ENCODE results near the gene PAX2. TPM values are rescaled to one million over a fixed set of nuclear protein-coding genes. Genes with fewer than 3 reads are reported as not detected.

The PAX2 gene
- total RNA-seq, 1 experiment from 2014 or later, result 0.45 TPM

DNA sequence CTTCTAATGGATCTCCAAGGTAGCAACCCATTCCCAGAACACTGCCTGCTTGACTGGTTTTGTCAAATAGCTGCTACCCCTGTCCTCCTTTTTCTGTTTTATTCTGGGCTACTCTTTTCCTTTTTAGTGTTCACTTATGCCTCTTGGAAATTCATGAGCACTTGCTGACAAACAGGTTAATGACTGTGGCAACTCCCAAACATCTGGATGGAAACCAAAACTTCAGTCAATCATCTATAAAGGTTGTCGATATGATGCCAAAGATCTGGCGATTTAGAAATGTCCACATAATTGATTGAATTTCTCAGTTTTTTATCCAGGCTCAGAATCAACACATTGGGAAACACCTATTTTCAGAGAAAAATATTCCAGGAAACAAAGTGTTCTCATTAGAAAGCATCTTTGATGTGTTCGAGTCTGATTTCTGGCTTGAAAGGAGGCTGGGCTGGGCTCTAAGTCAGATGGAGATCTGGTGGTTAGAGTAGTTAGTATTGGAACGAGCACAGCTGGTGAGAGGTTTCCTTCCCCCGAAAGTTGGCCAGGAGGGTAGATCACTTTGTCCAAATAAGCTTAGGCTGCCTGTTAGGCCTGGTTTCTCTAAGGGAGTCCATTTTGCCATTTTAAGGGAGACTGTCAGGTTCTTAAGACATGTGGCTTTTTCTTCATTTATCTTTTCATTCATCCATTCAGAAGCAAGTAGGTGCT is 17.8 kb downstream of the PAX2 start:
- no peaks in the 10 kb centered on the region for H3K9me3 ChIP-seq
- no TSS peak for BruUV-seq (replicated peaks)
- ChIA-PET CTCF (interaction anchor here (0.6 kb wide), 1 partner anchor 51 kb away, joined by 5 read pairs; no protein-coding TSS in a partner anchor), POLR2A (no interaction called here)
- Mint-ChIP-seq H3K9me3 (ENCODE audit: unreplicated experiment) (no peaks in the 10 kb centered on the region), H3K4me3 (ENCODE audit: unreplicated experiment) (no peak overlapping the region), H3K36me3 (ENCODE audit: insufficient read depth, unreplicated experiment) (no peaks in the 10 kb centered on the region), H3K27ac (ENCODE audit: unreplicated experiment) (no peak overlapping the region), H3K4me1 (ENCODE audit: low read depth, unreplicated experiment) (no peaks in the 10 kb centered on the region), H3K27me3 (ENCODE audit: insufficient read depth, unreplicated experiment) (peaks cover 38% of the 10 kb centered on the region)
- no peak for DNase-seq
- TF ChIP-seq, protein P1, sequence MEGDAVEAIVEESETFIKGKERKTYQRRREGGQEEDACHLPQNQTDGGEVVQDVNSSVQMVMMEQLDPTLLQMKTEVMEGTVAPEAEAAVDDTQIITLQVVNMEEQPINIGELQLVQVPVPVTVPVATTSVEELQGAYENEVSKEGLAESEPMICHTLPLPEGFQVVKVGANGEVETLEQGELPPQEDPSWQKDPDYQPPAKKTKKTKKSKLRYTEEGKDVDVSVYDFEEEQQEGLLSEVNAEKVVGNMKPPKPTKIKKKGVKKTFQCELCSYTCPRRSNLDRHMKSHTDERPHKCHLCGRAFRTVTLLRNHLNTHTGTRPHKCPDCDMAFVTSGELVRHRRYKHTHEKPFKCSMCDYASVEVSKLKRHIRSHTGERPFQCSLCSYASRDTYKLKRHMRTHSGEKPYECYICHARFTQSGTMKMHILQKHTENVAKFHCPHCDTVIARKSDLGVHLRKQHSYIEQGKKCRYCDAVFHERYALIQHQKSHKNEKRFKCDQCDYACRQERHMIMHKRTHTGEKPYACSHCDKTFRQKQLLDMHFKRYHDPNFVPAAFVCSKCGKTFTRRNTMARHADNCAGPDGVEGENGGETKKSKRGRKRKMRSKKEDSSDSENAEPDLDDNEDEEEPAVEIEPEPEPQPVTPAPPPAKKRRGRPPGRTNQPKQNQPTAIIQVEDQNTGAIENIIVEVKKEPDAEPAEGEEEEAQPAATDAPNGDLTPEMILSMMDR (IDR thresholded peaks at IDR 0.05; ENCODE audit: insufficient read depth in 1 of 2, low read depth in 1 of 2, low read length in 1 of 2, severe bottlenecking in 1 of 2, unreplicated experiment in 1 of 2), result no peak
- intact Hi-C loops (cut with micrococcal nuclease; ENCODE audit: unreplicated experiment), result no loop called here
- H3K4me3 ChIP-seq (ENCODE audit: low read depth, low read length), result no peak overlapping the region
- no peaks in the 10 kb centered on the region for H3K4me1 ChIP-seq
- H3K27me3 ChIP-seq (replicated peaks; ENCODE audit: control insufficient read depth, insufficient read depth, low read length), result no peaks in the 10 kb centered on the region; the same call in 1 of the 2 replicates
- no peaks in the 10 kb centered on the region for H3K36me3 ChIP-seq (ENCODE audit: control insufficient read depth, insufficient read depth, low read length)

DNA sequence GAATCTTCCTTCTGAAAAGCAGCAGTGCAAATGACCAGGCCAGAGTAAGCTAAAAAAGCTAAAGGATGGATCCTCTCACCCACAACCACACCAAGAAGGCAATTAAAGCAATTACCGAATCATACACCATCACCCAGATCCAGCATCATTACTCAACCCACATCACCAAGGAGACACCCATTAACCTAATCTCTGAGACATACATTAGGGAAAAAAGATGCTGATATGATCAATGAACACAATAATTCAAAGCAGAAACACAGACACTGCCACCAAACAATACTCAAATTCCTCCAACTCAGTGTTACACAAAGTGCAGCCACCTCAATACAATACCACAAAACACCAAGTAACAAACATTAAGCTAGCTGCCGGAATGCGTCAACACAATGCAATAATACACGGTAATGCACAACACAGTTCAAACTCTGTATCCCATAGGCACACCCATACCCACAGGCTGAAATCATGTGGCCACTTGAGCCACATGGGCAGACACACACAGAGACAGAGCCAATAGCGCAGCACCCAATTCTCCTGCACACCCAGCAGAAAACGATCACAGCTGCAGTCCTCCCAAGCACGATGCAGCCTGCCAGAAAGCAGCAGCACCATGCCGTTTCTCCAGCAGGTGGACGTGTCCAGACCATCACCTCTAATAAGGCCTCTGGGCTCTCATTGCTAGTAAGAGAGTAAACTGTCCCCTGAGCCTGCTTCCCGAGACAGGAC is 21.5 kb downstream of the PAX2 start:
- no peak overlapping the region for H3K4me3 ChIP-seq (ENCODE audit: low read depth, low read length)
- H3K9me3 ChIP-seq, result no peaks in the 10 kb centered on the region
- Mint-ChIP-seq H3K27me3 (ENCODE audit: insufficient read depth, unreplicated experiment) (peaks cover 23% of the 10 kb centered on the region), H3K27ac (ENCODE audit: unreplicated experiment) (no peak overlapping the region), H3K4me1 (ENCODE audit: low read depth, unreplicated experiment) (no peaks in the 10 kb centered on the region), H3K36me3 (ENCODE audit: insufficient read depth, unreplicated experiment) (no peaks in the 10 kb centered on the region), H3K4me3 (ENCODE audit: unreplicated experiment) (no peak overlapping the region), H3K9me3 (ENCODE audit: unreplicated experiment) (no peaks in the 10 kb centered on the region)
- no peaks in the 10 kb centered on the region for H3K4me1 ChIP-seq
- BruUV-seq (replicated peaks), result no TSS peak
- peak in 1 of 2 experiments; percentile 53 for DNase-seq
- H3K27me3 ChIP-seq (replicated peaks; ENCODE audit: control insufficient read depth, insufficient read depth, low read length), result no peaks in the 10 kb centered on the region
- no peaks in the 10 kb centered on the region for H3K36me3 ChIP-seq (ENCODE audit: control insufficient read depth, insufficient read depth, low read length)
- CTCF ChIA-PET, result interaction anchor here (0.6 to 2.6 kb wide), 4 partner anchors 47 to 264 kb away, joined by 3 to 20 read pairs (median 4); no protein-coding TSS in a partner anchor
- intact Hi-C loops (cut with micrococcal nuclease; ENCODE audit: unreplicated experiment), result loop anchor here (1.0 kb wide), 2 partner anchors 61 to 111 kb away; no protein-coding TSS in a partner anchor
- TF ChIP-seq, protein P1 (IDR thresholded peaks at IDR 0.05; ENCODE audit: insufficient read depth in 1 of 2, low read depth in 1 of 2, low read length in 1 of 2, severe bottlenecking in 1 of 2, unreplicated experiment in 1 of 2), result peak; percentile 8 to 71
- POLR2A ChIA-PET, result no interaction called here

DNA sequence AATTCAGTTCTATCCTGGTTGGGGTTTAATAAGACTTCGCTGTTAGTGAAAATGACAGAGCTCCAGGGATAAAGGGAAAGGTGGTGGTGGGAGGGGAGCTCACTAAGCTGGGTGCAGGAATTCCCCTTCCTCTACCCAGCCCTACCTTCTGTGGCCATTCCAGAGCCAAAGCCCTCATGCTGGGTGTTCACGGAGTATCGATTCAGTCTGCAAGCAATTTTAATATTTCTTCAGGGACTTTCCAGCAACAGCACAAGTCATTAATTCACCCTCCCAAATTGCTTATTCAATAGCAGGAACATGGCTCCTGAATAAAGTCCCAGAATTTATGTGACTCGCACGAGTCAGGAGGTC is 22.0 kb downstream of the PAX2 start:
- H3K4me3 Mint-ChIP-seq (ENCODE audit: unreplicated experiment), result no peak overlapping the region
- H3K27me3 ChIP-seq (replicated peaks; ENCODE audit: control insufficient read depth, insufficient read depth, low read length), result no peaks in the 10 kb centered on the region
- H3K4me3 ChIP-seq (ENCODE audit: low read depth, low read length), result no peak overlapping the region
- TF ChIP-seq, protein P1 (IDR thresholded peaks at IDR 0.05; ENCODE audit: insufficient read depth in 1 of 2, low read depth in 1 of 2, low read length in 1 of 2, severe bottlenecking in 1 of 2, unreplicated experiment in 1 of 2), result no peak
- DNase-seq, result no peak
- POLR2A ChIA-PET, result no interaction called here
- no peaks in the 10 kb centered on the region for H3K9me3 ChIP-seq
- no peaks in the 10 kb centered on the region for H3K4me1 Mint-ChIP-seq (ENCODE audit: low read depth, unreplicated experiment)
- H3K36me3 ChIP-seq (ENCODE audit: control insufficient read depth, insufficient read depth, low read length), result no peaks in the 10 kb centered on the region
- intact Hi-C loops (cut with micrococcal nuclease; ENCODE audit: unreplicated experiment), result loop anchor here (1.0 kb wide), 2 partner anchors 61 to 111 kb away; no protein-coding TSS in a partner anchor
- H3K27me3 Mint-ChIP-seq (ENCODE audit: insufficient read depth, unreplicated experiment), result peaks cover 20% of the 10 kb centered on the region
- BruUV-seq (replicated peaks), result no TSS peak
- no peaks in the 10 kb centered on the region for H3K9me3 Mint-ChIP-seq (ENCODE audit: unreplicated experiment)
- no peaks in the 10 kb centered on the region for H3K4me1 ChIP-seq
- no peak overlapping the region for H3K27ac Mint-ChIP-seq (ENCODE audit: unreplicated experiment)
- no peaks in the 10 kb centered on the region for H3K36me3 Mint-ChIP-seq (ENCODE audit: insufficient read depth, unreplicated experiment)
- CTCF ChIA-PET, result interaction anchor here (0.6 to 2.6 kb wide), 3 partner anchors 47 to 121 kb away, joined by 3 to 20 read pairs (median 4); no protein-coding TSS in a partner anchor

All from Caco-2 (cell line).